Spleen (tissue), 7 donors: ENCODE measurements around the gene CANT1.

Experiments
- CTCF ChIP-seq, 11 experiments: fragments of 200-600 bp in 7 of 11; fragments of 450-650 bp in 4 of 11; sonication (generic) in 4 of 11; IDR thresholded peaks in 8 of 11; conservative IDR thresholded peaks in 3 of 11; 1 replicate in 7 of 11; 2 replicates in 4 of 11; pipeline versions ENCODE4 v1.4.0 to v1.8.0; 2016 to 2021; ENCODE audit warnings: antibody characterized with exemption in 11 of 11, inconsistent platforms in 4 of 11, mild to moderate bottlenecking in 1 of 11
- POLR2AphosphoS5 ChIP-seq, 3 donors: sonication (generic); formaldehyde crosslinking; IDR thresholded peaks; one replicate each; pipeline ENCODE4 v1.5.1; 2017; ENCODE audit warnings: antibody characterized with exemption in 3 of 3
- donor health status: DM: no; HTN: no; CAD: no; lungs with moderate emphysema.
- donor health status: DM: no; HTN: no; CAD: no.
- donor health status: DM: no; HTN: no; CAD: no.

GRCh38 chr17:79027274-79027924 is 17.8 kb upstream of the CANT1 start:
- TF ChIP-seq CTCF (IDR thresholded peaks at IDR 0.05 in 8 of 11, conservative IDR thresholded peaks at IDR 0.05 in 3 of 11) (no peak), POLR2AphosphoS5 (IDR thresholded peaks at IDR 0.05) (peak; percentile 68 to 86 (median 86))
